ENCODE data around the gene COMMD8. TPM values are rescaled to one million over a fixed set of nuclear protein-coding genes. Genes with fewer than 3 reads are reported as not detected.
A peak's percentile ranks its signal among the peaks of the same experiment; 100 is the strongest.

The COMMD8 gene
- total and polyA plus RNA-seq, 7 donors, result 10.8 to 41.4 (median 21.4) TPM

DNA sequence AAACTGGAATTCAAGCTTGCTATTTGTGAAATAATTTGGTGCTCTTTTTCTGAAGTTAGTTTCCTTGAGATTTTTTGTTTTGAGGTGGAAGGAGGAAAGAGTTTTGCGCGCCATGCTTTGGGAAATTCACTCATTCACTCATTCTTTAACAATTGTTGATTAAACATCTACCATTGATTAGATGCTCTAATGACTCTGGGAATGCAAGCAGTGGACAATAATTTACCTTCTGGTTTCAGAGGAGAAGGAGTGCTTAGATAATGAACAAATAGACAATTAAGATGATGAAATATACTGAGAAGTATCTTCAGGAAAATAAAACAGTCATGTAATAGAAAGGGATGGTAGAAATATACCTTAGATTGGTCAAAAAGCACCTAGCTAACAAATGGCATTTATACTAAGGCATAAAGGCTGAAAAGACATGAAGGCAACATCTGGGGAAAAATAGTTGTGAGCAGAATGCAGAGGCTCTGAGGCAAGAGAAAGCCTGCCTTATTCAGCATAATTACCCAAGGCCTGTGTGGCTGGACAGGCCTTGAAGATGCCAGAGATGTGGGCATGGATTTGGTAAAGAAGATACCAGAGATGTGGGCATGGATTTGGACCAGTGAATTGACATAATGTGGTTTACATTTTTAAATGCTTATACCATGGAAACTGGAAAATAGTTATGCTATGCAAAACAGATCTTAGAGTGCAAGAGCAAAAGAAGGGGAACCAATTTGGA lies 2.7 kb upstream of the COMMD8 start:
- WGBS, 2 donors, result 43 to 47% methylated on average over 2 of the region's 2 CpGs
- Histone ChIP-seq H3K36me3 (no peaks in the 10 kb centered on the region), H3K9me3 (no peaks in the 10 kb centered on the region), H3K4me1 (peaks cover 0 to 16% (median 7%) of the 10 kb centered on the region in 4 donors), H3K27me3 (no peaks in the 10 kb centered on the region), H3K27ac (no peak overlapping the region), H3K4me3 (no peak overlapping the region)
- TF ChIP-seq POLR2A (IDR thresholded peaks at IDR 0.05) (no peak), EP300 (IDR thresholded peaks at IDR 0.05) (no peak), POLR2AphosphoS5 (IDR thresholded peaks at IDR 0.05) (no peak)
- TF ChIP-seq, protein P1, sequence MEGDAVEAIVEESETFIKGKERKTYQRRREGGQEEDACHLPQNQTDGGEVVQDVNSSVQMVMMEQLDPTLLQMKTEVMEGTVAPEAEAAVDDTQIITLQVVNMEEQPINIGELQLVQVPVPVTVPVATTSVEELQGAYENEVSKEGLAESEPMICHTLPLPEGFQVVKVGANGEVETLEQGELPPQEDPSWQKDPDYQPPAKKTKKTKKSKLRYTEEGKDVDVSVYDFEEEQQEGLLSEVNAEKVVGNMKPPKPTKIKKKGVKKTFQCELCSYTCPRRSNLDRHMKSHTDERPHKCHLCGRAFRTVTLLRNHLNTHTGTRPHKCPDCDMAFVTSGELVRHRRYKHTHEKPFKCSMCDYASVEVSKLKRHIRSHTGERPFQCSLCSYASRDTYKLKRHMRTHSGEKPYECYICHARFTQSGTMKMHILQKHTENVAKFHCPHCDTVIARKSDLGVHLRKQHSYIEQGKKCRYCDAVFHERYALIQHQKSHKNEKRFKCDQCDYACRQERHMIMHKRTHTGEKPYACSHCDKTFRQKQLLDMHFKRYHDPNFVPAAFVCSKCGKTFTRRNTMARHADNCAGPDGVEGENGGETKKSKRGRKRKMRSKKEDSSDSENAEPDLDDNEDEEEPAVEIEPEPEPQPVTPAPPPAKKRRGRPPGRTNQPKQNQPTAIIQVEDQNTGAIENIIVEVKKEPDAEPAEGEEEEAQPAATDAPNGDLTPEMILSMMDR (IDR thresholded peaks at IDR 0.05), result no peak
- DNase-seq, result no peak
- intact Hi-C loops (cut with DNase I), result no loop called here

DNA sequence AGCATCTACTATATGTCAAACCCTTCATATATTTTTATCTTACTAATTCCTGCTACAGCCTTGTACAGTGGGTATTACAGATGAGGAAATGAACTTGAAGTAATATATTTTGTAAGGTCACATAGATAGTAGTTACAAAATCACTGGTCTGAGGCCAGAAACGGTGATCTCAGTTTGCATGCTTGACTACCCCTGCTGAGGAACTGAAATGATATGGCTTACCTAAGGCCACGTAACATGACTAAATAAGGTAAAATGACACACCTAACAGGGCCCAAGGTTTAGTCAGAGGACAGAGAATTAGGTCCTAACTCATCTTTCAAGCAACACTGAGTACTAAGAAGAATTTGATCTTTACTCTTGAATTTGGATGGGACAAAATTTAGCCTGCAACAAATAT lies 1.5 kb upstream of the COMMD8 start:
- WGBS, 2 donors, result 68 to 72% methylated on average over 2 of the region's 2 CpGs
- H3K27ac ChIP-seq, result no peak overlapping the region
- no peak overlapping the region for H3K4me3 ChIP-seq
- H3K4me1 ChIP-seq, result peaks cover 0 to 16% (median 7%) of the 10 kb centered on the region in 4 donors
- no peak for DNase-seq
- intact Hi-C loops (cut with DNase I), result no loop called here
- no peaks in the 10 kb centered on the region for H3K36me3 ChIP-seq
- no peaks in the 10 kb centered on the region for H3K27me3 ChIP-seq
- H3K9me3 ChIP-seq, result no peaks in the 10 kb centered on the region
- TF ChIP-seq POLR2A (IDR thresholded peaks at IDR 0.05), result no peak
- TF ChIP-seq, protein P1 (IDR thresholded peaks at IDR 0.05), result no peak
- no peak for TF ChIP-seq POLR2AphosphoS5 (IDR thresholded peaks at IDR 0.05)
- no peak for TF ChIP-seq EP300 (IDR thresholded peaks at IDR 0.05)

DNA sequence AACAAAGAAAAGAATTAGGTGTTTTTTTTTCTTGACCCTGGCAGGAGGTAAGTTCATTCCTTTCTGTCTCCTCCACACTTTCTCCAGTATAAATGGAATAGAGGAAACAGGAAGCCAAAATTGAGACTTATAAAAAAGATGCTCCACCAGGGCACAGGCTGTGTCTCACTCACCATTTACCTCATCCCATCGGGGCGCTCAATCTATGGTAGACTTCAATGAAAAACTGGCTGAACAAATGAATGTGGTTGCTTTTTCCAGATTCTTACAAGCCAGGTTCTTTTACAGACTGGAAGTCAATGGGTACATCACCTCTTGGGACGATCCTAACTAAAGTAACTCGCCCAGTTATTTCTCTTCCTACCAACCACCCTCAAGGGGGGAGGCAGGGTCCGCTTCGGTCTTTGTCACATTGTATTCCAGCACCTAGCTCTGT lies 685 bp downstream of the COMMD8 start:
- Histone ChIP-seq H3K4me3 (peak overlapping the region; percentile 77 to 94 (median 85)), H3K36me3 (peaks cover 0 to 18% (median 0%) of the 10 kb centered on the region in 4 donors), H3K27ac (peak overlapping the region; percentile 84 to 90 (median 87)), H3K9me3 (no peaks in the 10 kb centered on the region), H3K4me1 (peaks cover 0 to 16% (median 7%) of the 10 kb centered on the region in 4 donors), H3K27me3 (no peaks in the 10 kb centered on the region)
- intact Hi-C loops (cut with DNase I), result loop anchor here (1.0 to 2.0 kb wide), 2 partner anchors 22 to 101 kb away; partner anchors contain the start of gene ATP10D
- WGBS, 2 donors, result 6 to 10% methylated on average over 6 of the region's 6 CpGs
- no peak for TF ChIP-seq EP300 (IDR thresholded peaks at IDR 0.05)
- TF ChIP-seq POLR2A (IDR thresholded peaks at IDR 0.05), result no peak
- TF ChIP-seq, protein P1 (IDR thresholded peaks at IDR 0.05), result no peak
- TF ChIP-seq POLR2AphosphoS5 (IDR thresholded peaks at IDR 0.05), result no peak
- no peak for DNase-seq

DNA sequence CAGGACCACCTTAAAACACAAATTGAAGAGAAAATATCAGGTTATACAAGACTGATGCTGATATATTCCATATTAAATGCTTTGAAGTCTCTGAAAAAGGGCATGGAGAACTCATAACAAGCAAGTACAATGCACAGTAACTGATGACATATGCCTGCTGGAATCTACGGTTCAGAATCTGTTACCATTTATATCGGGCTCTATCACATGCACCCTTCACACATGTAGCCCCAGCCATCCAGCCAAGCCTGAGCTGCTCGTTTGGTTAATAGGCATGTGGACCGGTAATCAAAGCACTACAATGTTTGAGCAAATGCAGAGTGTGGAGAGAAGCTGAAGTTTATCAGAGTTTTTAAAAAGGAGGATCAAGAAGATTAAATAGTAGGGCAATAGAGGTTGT lies 11.8 kb downstream of the COMMD8 start:
- no peak for DNase-seq
- no peaks in the 10 kb centered on the region for H3K4me1 ChIP-seq
- no peak overlapping the region for H3K4me3 ChIP-seq
- WGBS, 2 donors, result 79 to 80% methylated on average over 4 of the region's 4 CpGs
- TF ChIP-seq, protein P1 (IDR thresholded peaks at IDR 0.05), result no peak
- TF ChIP-seq POLR2AphosphoS5 (IDR thresholded peaks at IDR 0.05) (no peak), EP300 (IDR thresholded peaks at IDR 0.05) (no peak), POLR2A (IDR thresholded peaks at IDR 0.05) (no peak)
- peaks cover 0 to 67% (median 5%) of the 10 kb centered on the region in 4 donors for H3K36me3 ChIP-seq
- intact Hi-C loops (cut with DNase I), result no loop called here
- H3K27me3 ChIP-seq, result no peaks in the 10 kb centered on the region
- no peaks in the 10 kb centered on the region for H3K9me3 ChIP-seq
- no peak overlapping the region for H3K27ac ChIP-seq
